ENCODE measurements around the gene MYO18B. TPM values are rescaled to one million over a fixed set of nuclear protein-coding genes. Genes with fewer than 3 reads are reported as not detected.

Gene MYO18B
- total and polyA plus RNA-seq, 2 of the 8 experiments (the other 6 are each of a cell fraction or from before 2014, with no cell fraction given): 0.62 to 0.78 TPM

DNA sequence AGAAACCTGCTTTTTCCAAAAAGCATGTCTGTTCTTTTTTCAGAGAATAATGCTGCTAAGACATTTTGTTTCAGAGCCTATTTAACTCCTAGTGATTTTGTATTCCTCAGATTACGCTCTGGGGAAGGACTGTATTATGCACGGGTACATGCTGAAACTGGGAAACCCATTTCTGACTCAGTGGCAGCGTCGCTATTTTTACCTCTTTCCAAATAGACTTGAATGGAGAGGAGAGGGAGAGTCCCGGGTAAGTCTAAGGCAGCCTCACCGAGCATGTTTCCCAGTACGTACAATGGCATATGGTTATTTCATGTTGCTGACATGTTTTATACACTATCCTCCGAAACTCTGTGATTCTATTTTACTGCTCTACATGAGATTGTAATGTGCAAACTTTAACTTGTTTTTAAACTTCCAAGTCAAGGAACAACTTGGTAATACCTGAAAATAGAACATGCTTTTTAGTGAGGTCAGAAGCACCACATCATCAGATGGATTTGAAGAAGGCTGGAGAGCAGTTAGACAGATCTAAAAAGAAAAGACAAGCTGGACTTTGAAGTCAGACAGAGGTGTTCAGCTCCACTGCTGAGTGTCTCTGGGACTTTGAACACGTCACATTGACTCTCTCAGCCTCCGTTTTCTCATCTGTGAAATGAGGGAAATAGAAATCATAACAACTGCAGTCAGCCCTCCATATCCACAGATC is 23.7 kb upstream of the MYO18B start (continued):
- TF ChIP-seq KDM4A (IDR thresholded peaks at IDR 0.05; ENCODE audit: low read depth, low read length, severe bottlenecking) (no peak), RAD21 (IDR thresholded peaks at IDR 0.05 in 1 of 2, conservative IDR thresholded peaks at IDR 0.05 in 1 of 2; ENCODE audit: low read depth in 2 of 2, low read length in 2 of 2) (no peak)
